HepG2 (cell line): ENCODE results near the gene CHN2. TPM values are rescaled to one million over a fixed set of nuclear protein-coding genes. Genes with fewer than 3 reads are reported as not detected.
A peak's percentile ranks its signal among the peaks of the same experiment; 100 is the strongest.

Experiments
- CEBPG ChIP-seq: IDR thresholded peaks from 2 replicates; pipeline ENCODE4 v1.6.1; 2016
- FOSL1 ChIP-seq: sonication (generic); formaldehyde crosslinking; IDR thresholded peaks from 2 replicates; pipeline ENCODE4 v1.9.0; 2021; ENCODE audit warnings: missing genetic modification reagents, borderline replicate concordance
- GMEB1 ChIP-seq: sonication (generic); formaldehyde crosslinking; IDR thresholded peaks from 2 replicates; pipeline ENCODE4 v1.5.1; 2020; ENCODE audit warnings: missing genetic modification reagents, mild to moderate bottlenecking, borderline replicate concordance
- MEIS2 ChIP-seq: sonication (generic); formaldehyde crosslinking; IDR thresholded peaks from 2 replicates; pipeline ENCODE4 v1.9.0; 2021; ENCODE audit warnings: mild to moderate bottlenecking, missing genetic modification reagents
- NR2F1 ChIP-seq, 2 experiments: fragments of 450-650 bp in 1 of 2; formaldehyde crosslinking in 1 of 2; IDR thresholded peaks; 2 replicates each; pipeline versions ENCODE4 v1.5.0 to v1.6.1; 2016 to 2020; ENCODE audit warnings: mild to moderate bottlenecking in 1 of 2, missing compliant biosample characterization in 1 of 2, missing genetic modification reagents in 1 of 2, moderate library complexity in 1 of 2
- NR2F2 ChIP-seq: IDR thresholded peaks from 2 replicates; pipeline ENCODE4 v1.6.1; 2012; ENCODE audit warnings: low read depth, inconsistent platforms, borderline replicate concordance
- PAXIP1 ChIP-seq: sonication (generic); formaldehyde crosslinking; conservative IDR thresholded peaks from 2 replicates; pipeline ENCODE4 v1.4.0; 2020; ENCODE audit warnings: mild to moderate bottlenecking, missing genetic modification reagents, moderate library complexity
- POGZ ChIP-seq: sonication (generic); formaldehyde crosslinking; IDR thresholded peaks from 2 replicates; pipeline ENCODE4 v1.4.0; 2020; ENCODE audit warnings: mild to moderate bottlenecking, missing genetic modification reagents
- PTBP1 ChIP-seq: fragments of 200-400 bp; formaldehyde crosslinking; IDR thresholded peaks from 2 replicates; pipeline ENCODE4 v1.6.1; 2018; ENCODE audit warnings: low read length, low read depth; ENCODE audit not compliant: poor library complexity, severe bottlenecking
- TBL1XR1 ChIP-seq: fragments of 150-350 bp; IDR thresholded peaks from 2 replicates; pipeline ENCODE4 v1.6.1; 2014; ENCODE audit warnings: borderline replicate concordance, low read length; ENCODE audit not compliant: partially characterized antibody
- ZBED4 ChIP-seq: sonication (generic); formaldehyde crosslinking; IDR thresholded peaks from 2 replicates; pipeline ENCODE4 v1.4.0; 2020; ENCODE audit warnings: missing genetic modification reagents, borderline replicate concordance
- ZFP41 ChIP-seq: sonication (generic); formaldehyde crosslinking; IDR thresholded peaks from 2 replicates; pipeline ENCODE4 v1.4.0; 2020; ENCODE audit warnings: mild to moderate bottlenecking, missing genetic modification reagents, borderline replicate concordance
- ZMAT3 ChIP-seq: sonication (generic); formaldehyde crosslinking; conservative IDR thresholded peaks from 2 replicates; pipeline ENCODE4 v1.7.0; 2021; ENCODE audit warnings: missing genetic modification reagents
- ZNF263 ChIP-seq: sonication (generic); formaldehyde crosslinking; IDR thresholded peaks from 2 replicates; pipeline ENCODE4 v1.4.0; 2020; ENCODE audit warnings: missing genetic modification reagents
- ZNF354B ChIP-seq: sonication (generic); formaldehyde crosslinking; IDR thresholded peaks from 2 replicates; pipeline ENCODE4 v1.8.0; 2022; ENCODE audit warnings: mild to moderate bottlenecking, missing genetic modification reagents
- ZNF547 ChIP-seq: sonication (generic); formaldehyde crosslinking; IDR thresholded peaks from 2 replicates; pipeline ENCODE4 v1.5.1; 2020; ENCODE audit warnings: mild to moderate bottlenecking, missing genetic modification reagents
- polyA plus RNA-seq, 8 experiments: library from polyadenylated mRNA; depleted of rRNA in 3 of 8; stranded (reverse) in 7 of 8; unstranded in 1 of 8; fragments of >200 nt; fragmentation: Illumina TruSeq in 4 of 8; extraction: Trizol in 4 of 8; gene quantifications; 2 replicates each; pipeline versions ENCODE4 v1.2.1 to v1.2.3, GENCODE V29; 2011 to 2016; ENCODE audit warnings: low read depth in 4 of 8, missing spikeins in 1 of 8, mixed read lengths in 1 of 8; ENCODE audit not compliant: insufficient read depth in 1 of 8
- total RNA-seq, 5 experiments: library from RNA; depleted of rRNA; stranded (reverse); fragments of >200 nt; fragmentation: Illumina TruSeq; extraction: Trizol; gene quantifications; 2 replicates each; pipeline ENCODE4 v1.2.3, GENCODE V29; 2016; ENCODE audit warnings: low read depth in 1 of 5
- TF ChIP-seq, protein P1 (sequence below): sonication (generic); formaldehyde crosslinking; IDR thresholded peaks from 2 replicates; pipeline ENCODE4 v1.4.0; 2020; ENCODE audit warnings: missing genetic modification reagents
- TF ChIP-seq, protein P2 (sequence below): sonication (generic); formaldehyde crosslinking; IDR thresholded peaks from 2 replicates; pipeline ENCODE4 v1.4.0; 2020; ENCODE audit warnings: missing genetic modification reagents

CHN2 gene
- total and polyA plus RNA-seq, 2 of the 13 experiments (the other 11 are each of a cell fraction or from before 2014, with no cell fraction given) = 23.5 to 30.5 TPM

GRCh38 chr7:29204491-29205272 lies 10.1 kb downstream of the CHN2 start (continued):
- peak; percentile 80 for TF ChIP-seq PAXIP1
- TF ChIP-seq FOSL1 = no peak
- TF ChIP-seq ZNF354B (CRISPR knock-in tag) = no peak
- peak; percentile 22; the same call in 1 of the 2 replicates for TF ChIP-seq CEBPG (CRISPR knock-in tag)
- TF ChIP-seq, protein P1, sequence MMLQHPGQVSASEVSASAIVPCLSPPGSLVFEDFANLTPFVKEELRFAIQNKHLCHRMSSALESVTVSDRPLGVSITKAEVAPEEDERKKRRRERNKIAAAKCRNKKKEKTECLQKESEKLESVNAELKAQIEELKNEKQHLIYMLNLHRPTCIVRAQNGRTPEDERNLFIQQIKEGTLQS (CRISPR knock-in tag) = no peak
- TF ChIP-seq MEIS2 (CRISPR knock-in tag) = no peak
- no peak for TF ChIP-seq ZNF547
- no peak for TF ChIP-seq TBL1XR1
- no peak for TF ChIP-seq ZFP41
- no peak; the same call in 1 of the 2 replicates for TF ChIP-seq POGZ (CRISPR knock-in tag)
- no peak for TF ChIP-seq ZMAT3
- TF ChIP-seq NR2F1 (CRISPR knock-in tag; IDR thresholded peaks at IDR 0.05) = no peak
- TF ChIP-seq ZNF263 (CRISPR knock-in tag) = 0 out of 2 replicates have a peak, but pooled peaks have one; percentile 24
- TF ChIP-seq NR2F2 = no peak
- no peak for TF ChIP-seq ZBED4 (CRISPR knock-in tag)
- TF ChIP-seq GMEB1 (CRISPR knock-in tag) = no peak
- no peak for TF ChIP-seq PTBP1
- TF ChIP-seq, protein P2, sequence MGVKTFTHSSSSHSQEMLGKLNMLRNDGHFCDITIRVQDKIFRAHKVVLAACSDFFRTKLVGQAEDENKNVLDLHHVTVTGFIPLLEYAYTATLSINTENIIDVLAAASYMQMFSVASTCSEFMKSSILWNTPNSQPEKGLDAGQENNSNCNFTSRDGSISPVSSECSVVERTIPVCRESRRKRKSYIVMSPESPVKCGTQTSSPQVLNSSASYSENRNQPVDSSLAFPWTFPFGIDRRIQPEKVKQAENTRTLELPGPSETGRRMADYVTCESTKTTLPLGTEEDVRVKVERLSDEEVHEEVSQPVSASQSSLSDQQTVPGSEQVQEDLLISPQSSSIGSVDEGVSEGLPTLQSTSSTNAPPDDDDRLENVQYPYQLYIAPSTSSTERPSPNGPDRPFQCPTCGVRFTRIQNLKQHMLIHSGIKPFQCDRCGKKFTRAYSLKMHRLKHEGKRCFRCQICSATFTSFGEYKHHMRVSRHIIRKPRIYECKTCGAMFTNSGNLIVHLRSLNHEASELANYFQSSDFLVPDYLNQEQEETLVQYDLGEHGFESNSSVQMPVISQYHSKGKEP (CRISPR knock-in tag) = no peak
